Activated T-cell treated with anti-CD3 and anti-CD28 coated beads, Interleukin-2, amount 50 U/mL, for 4 hours (primary cell): ENCODE data around the gene ERCC1. TPM values are rescaled to one million over a fixed set of nuclear protein-coding genes. Genes with fewer than 3 reads are reported as not detected.

Source experiments
- ATAC-seq, 2 donors: fragments of 200-7000 bp; cut with Tn5 transposase; one replicate each; pipeline ENCODE4 v1.10.0; 2021
- DNase-seq: peaks from one replicate; pipeline ENCODE4 v3.0.0-alpha.2; 2020
- H3K27me3 Mint-ChIP-seq: one replicate; pipeline ENCODE4 v1.8.0; 2021; ENCODE audit warnings: low read depth, mixed read lengths
- H3K36me3 Mint-ChIP-seq: one replicate; pipeline ENCODE4 v1.8.0; 2022; ENCODE audit warnings: mixed read lengths; ENCODE audit not compliant: insufficient read depth
- H3K4me1 Mint-ChIP-seq: one replicate; pipeline ENCODE4 v1.8.0; 2021; ENCODE audit warnings: low read depth, mixed read lengths
- H3K4me3 Mint-ChIP-seq: one replicate; pipeline ENCODE4 v1.8.0; 2021; ENCODE audit warnings: mild to moderate bottlenecking, moderate library complexity, mixed read lengths
- H3K9me3 Mint-ChIP-seq: one replicate; pipeline ENCODE4 v1.8.0; 2021; ENCODE audit warnings: mixed read lengths
- total RNA-seq, 3 donors: library from RNA; stranded (reverse); gene quantifications; one replicate each; pipeline ENCODE4 v1.2.1, GENCODE V29; 2021

ERCC1 gene
- total RNA-seq, 3 donors from 2014 or later, result 68.0 to 86.2 (median 85.7) TPM

DNA sequence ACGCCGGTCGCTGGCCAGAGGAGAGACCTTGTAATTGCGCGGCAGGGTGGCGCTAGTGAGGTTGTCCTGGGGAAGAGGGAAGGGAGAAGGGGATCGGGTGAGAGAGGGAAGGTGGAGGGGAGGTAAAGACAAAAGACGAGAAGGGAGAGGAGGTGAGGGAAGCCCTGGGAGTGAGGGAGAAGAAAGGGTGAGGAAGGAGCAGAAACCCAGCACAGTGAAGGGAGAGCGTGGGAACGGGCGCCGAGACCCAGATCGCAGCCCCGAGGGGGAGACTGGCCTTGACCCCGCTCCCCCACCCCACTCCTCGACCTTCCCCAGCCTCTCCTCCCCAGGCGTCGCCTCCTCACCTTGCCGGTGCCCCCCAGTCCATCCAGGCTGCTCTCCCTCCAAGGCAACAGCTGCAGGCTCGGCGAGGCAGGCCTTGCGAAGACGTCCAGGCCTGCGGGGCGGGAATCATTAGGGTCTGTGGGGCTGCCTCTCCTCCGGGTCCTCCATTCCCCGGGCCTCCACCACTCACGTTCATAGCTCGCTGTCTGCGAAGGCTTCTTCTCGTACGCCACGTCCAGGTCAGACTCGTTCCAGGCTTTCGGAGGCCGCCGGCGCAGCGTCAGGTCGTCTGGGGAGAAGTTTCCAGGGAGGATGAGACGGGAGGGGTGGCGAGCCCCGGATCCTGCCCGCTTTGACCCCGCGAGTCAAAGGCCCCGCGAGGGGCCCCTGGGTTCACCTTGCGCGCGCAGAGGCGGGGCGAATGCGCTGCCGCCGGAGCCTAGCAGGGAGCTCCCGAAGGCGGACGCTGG lies 27.7 kb downstream of the ERCC1 start:
- Mint-ChIP-seq H3K4me3 (no peak overlapping the region), H3K9me3 (no peaks in the 10 kb centered on the region), H3K4me1 (peaks cover 8% of the 10 kb centered on the region), H3K36me3 (no peaks in the 10 kb centered on the region), H3K27me3 (peaks cover 34% of the 10 kb centered on the region)
- ATAC-seq (peak in 1 of 2 donors; percentile 36), DNase-seq (no peak)

DNA sequence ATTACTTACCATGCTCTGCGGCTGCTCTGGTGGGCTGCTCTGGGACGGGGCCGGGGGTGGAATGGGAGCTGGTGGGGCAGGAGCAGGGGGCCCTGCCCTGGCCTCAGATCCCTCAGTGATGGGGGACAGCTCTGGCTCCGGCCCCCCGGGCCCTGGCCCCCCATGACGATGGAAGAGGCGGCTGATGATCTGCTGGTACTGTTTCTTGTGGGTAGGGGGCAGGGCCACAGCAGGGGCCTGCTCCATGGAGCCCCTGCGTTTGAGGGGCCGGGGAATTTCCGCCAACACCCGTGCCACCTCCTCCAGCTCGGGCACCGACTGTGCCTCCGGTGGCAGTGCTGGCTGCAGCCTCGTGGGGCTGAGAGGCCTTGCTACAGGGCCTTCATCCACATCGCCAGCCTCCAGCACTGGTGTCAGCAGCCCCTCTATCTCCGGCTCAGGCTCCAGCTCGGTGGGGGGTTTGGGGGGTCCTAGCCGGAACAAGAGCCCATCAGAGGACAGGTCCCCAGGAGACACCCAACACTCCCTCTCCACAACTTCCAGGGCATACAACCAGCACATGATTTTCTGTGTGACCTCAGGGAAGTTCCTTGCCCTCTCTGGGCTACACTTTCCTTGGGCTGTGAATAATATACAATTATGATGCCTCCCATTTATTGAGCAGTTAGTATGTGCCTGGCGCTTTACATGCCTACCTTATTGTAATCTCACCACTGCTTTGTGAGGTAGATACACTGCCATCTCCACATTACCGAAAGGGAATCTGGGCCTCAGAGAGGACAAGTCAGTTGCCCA lies 31.6 kb downstream of the ERCC1 start:
- Mint-ChIP-seq H3K27me3 (peaks cover 11% of the 10 kb centered on the region), H3K9me3 (no peaks in the 10 kb centered on the region), H3K4me1 (no peaks in the 10 kb centered on the region), H3K36me3 (no peaks in the 10 kb centered on the region), H3K4me3 (no peak overlapping the region)
- no peak for ATAC-seq
- DNase-seq, result no peak

GRCh38 chr19:45391346-45391745 lies 32.4 kb downstream of the ERCC1 start:
- no peaks in the 10 kb centered on the region for H3K9me3 Mint-ChIP-seq
- DNase-seq, result no peak
- peaks cover 7% of the 10 kb centered on the region for H3K27me3 Mint-ChIP-seq
- H3K4me3 Mint-ChIP-seq, result no peak overlapping the region
- H3K4me1 Mint-ChIP-seq, result no peaks in the 10 kb centered on the region
- ATAC-seq, result no peak
- H3K36me3 Mint-ChIP-seq, result no peaks in the 10 kb centered on the region

- H3K9me3 Mint-ChIP-seq, result no peaks in the 10 kb centered on the region
- peak; percentile 30 to 32 for ATAC-seq
- H3K36me3 Mint-ChIP-seq, result no peaks in the 10 kb centered on the region
- H3K4me1 Mint-ChIP-seq, result no peaks in the 10 kb centered on the region
- no peak overlapping the region for H3K4me3 Mint-ChIP-seq
- H3K27me3 Mint-ChIP-seq, result peaks cover 24% of the 10 kb centered on the region
- DNase-seq, result no peak
These were observed 38.1 kb downstream of the ERCC1 start for GRCh38 chr19:45385392-45386221.

DNA sequence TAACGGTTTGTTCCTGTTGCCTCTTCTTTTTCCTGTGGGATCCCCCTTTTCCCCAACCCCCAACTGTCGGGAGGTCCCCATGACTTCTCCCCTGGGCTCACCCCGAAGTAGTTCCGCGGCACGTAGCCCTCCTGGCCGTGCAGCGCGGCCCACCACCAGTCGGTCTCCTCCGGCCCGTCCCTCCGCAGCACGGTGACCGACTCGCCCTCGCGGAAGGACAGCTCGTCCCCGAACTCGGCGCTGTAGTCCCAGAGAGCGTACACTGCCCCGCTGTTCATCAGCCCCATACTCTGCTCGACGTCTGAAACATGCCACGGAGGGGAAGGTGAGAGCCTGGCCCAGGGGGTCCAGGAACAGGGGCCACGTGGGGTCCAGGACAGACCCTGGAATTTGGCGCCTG lies 41.3 kb downstream of the ERCC1 start:
- peaks cover 24% of the 10 kb centered on the region for H3K27me3 Mint-ChIP-seq
- no peak overlapping the region for H3K4me3 Mint-ChIP-seq
- no peaks in the 10 kb centered on the region for H3K9me3 Mint-ChIP-seq
- H3K4me1 Mint-ChIP-seq, result no peaks in the 10 kb centered on the region
- DNase-seq (no peak), ATAC-seq (no peak)
- H3K36me3 Mint-ChIP-seq, result no peaks in the 10 kb centered on the region

DNA sequence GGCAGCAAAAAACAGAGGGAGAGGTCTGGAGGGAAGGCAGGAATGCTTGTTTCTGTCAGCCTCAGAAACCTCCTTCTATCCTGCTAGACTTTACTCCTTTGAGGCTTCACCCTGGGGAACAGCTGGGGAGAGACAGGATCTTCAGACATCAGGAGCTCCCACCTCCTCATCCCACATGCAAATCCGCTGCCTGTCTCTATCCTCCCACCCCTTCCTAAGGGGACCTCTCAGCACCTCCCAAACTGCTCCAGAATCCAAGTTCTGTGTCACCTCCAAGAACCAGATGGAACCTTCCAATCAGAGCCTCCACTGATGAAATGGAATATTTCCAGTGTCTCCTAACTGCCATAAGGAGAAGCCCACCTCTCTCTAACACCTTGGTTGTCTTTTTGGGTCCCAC lies 43.6 kb downstream of the ERCC1 start:
- Mint-ChIP-seq H3K27me3 (peaks cover 13% of the 10 kb centered on the region), H3K9me3 (no peaks in the 10 kb centered on the region), H3K36me3 (no peaks in the 10 kb centered on the region), H3K4me1 (no peaks in the 10 kb centered on the region), H3K4me3 (no peak overlapping the region)
- DNase-seq (no peak), ATAC-seq (no peak)

DNA sequence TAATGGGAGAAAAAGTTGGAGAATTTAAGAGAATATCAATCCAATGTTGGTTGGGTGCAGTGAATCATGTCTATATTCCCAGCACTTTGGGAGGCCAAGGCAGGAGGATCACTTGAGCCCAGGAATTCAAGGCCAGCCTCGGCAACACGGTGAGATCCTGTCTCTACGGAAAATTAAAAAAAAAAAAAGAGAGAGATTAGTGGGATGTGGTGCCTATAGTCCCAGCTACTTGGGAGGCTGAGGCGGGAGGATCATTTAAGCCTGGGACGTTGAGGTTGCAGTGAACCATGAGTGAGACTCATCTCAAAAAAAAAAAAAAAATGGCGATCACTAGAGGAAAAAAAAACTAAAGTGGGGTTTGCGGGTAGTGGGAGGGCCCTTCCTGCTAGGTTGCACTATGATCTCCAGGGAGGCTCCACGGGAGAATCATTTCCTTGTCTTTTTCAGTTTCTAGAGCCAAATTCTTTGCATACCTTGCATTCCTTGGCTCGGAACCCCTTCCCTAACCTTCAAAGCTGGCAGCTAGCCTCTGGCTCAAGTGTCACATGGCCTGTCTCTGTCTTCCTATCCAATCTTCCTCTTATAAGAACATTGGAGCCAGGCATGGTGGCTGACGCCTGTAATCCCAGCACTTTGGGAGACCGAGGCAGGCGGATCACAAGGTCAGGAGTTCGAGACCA lies 47.5 kb downstream of the ERCC1 start:
- no peak for ATAC-seq
- Mint-ChIP-seq H3K4me1 (no peaks in the 10 kb centered on the region), H3K9me3 (no peaks in the 10 kb centered on the region), H3K36me3 (no peaks in the 10 kb centered on the region), H3K4me3 (no peak overlapping the region), H3K27me3 (no peaks in the 10 kb centered on the region)
- DNase-seq, result no peak

DNA sequence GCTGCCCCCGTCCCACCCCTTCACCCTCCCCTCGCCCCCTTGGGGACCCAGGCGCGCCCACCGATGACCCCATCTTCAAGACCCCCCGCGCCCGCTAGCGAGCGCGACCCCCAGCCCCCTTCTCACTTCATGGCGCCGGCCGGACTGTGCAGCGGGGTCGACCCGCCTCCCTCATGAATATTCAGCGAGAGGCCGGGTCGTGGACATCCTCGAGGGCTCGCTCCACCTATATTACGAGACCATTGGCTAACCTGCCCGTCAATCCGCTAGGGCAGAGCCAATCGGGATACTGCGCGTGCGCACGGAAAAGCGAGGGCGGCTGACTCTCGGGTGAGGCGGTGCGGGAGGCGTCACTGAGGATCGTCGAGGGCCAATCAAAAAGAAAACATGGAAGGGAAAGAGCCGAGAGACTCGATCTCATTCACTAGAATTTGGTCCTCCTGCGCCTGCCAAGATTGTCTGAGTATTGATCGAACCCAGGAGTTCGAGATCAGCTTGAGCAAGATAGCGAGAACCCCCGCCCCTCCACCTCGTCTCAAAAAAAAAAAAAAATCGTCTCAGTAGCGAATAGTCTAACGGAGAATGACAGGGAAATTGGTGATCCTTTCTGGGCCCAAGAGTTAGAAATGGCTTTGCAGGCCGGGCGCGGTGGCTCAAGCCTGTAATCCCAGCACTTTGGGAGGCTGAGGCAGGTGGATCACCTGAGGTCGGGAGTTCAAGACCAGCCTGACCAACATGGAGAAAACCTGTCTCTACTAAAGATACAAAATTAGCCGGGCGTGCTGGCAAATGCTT lies 53.1 kb downstream of the ERCC1 start, which contains the start of gene ERCC2:
Gene ERCC2, minus strand, starts transcription at position 164 of the 795 bp plus-strand sequence. Its CDS starts 33 bp downstream, at position 131.
- Mint-ChIP-seq H3K4me3 (peak within 1 kb of the TSS; percentile 85), H3K9me3 (no peaks in the 10 kb centered on the region), H3K4me1 (peaks cover 14% of the 10 kb centered on the region), H3K36me3 (no peaks in the 10 kb centered on the region), H3K27me3 (no peaks in the 10 kb centered on the region)
- DNase-seq (peak; percentile 99), ATAC-seq (peak; percentile 99 to 100)

GRCh38 chr19:45368737-45369340 lies 54.9 kb downstream of the ERCC1 start:
- Mint-ChIP-seq H3K27me3 (no peaks in the 10 kb centered on the region), H3K9me3 (no peaks in the 10 kb centered on the region), H3K4me3 (peak overlapping the region; percentile 65), H3K4me1 (peaks cover 14% of the 10 kb centered on the region), H3K36me3 (no peaks in the 10 kb centered on the region)
- DNase-seq (no peak), ATAC-seq (no peak)

DNA sequence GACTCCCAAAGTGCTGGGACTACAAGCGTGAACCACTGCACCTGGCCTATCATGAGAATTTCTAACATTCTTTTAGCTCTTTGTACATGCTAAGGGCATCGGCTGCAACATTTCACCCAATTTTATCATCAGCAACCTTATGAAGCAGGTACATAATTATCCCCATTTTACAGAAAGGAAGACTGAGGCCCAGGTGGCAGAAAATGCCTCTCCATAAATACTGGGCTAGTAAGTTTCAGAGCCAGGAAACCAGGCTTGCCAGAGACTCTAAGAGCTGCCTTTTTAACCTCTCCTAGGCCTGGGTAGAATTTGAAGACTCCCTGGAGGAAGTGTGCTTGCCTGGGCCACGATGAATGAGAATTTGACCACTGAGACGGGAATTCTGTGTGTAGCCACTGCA lies 55.6 kb downstream of the ERCC1 start:
- DNase-seq, result no peak
- no peaks in the 10 kb centered on the region for H3K27me3 Mint-ChIP-seq
- no peak overlapping the region for H3K4me3 Mint-ChIP-seq
- ATAC-seq, result no peak
- H3K4me1 Mint-ChIP-seq, result peaks cover 14% of the 10 kb centered on the region
- no peaks in the 10 kb centered on the region for H3K36me3 Mint-ChIP-seq
- no peaks in the 10 kb centered on the region for H3K9me3 Mint-ChIP-seq

GRCh38 chr19:45364696-45365095 lies 59.0 kb downstream of the ERCC1 start:
- ATAC-seq, result no peak
- no peak for DNase-seq
- peaks cover 3% of the 10 kb centered on the region for H3K36me3 Mint-ChIP-seq
- H3K4me3 Mint-ChIP-seq, result no peak overlapping the region
- H3K27me3 Mint-ChIP-seq, result no peaks in the 10 kb centered on the region
- H3K4me1 Mint-ChIP-seq, result peaks cover 9% of the 10 kb centered on the region
- no peaks in the 10 kb centered on the region for H3K9me3 Mint-ChIP-seq

GRCh38 chr19:45363861-45364459 lies 59.8 kb downstream of the ERCC1 start:
- ATAC-seq (no peak), DNase-seq (no peak)
- peaks cover 3% of the 10 kb centered on the region for H3K36me3 Mint-ChIP-seq
- H3K4me1 Mint-ChIP-seq, result peaks cover 5% of the 10 kb centered on the region
- H3K9me3 Mint-ChIP-seq, result no peaks in the 10 kb centered on the region
- no peaks in the 10 kb centered on the region for H3K27me3 Mint-ChIP-seq
- no peak overlapping the region for H3K4me3 Mint-ChIP-seq
